Body of pancreas (tissue), 4 donors: Measurements from ENCODE around the gene MAZ.

Experiments used
- CTCF ChIP-seq, 7 experiments: fragments of 450-650 bp in 4 of 7; fragments of 200-600 bp in 3 of 7; sonication (generic) in 3 of 7; IDR thresholded peaks; one replicate each; pipeline ENCODE4 v1.5.1; 2016 to 2019; ENCODE audit warnings: antibody characterized with exemption in 7 of 7
- POLR2A ChIP-seq, 3 donors: fragments of 450-650 bp; IDR thresholded peaks; one replicate each; pipeline ENCODE4 v1.6.1; 2016; ENCODE audit warnings: antibody characterized with exemption in 3 of 3, mild to moderate bottlenecking in 2 of 3

- TF ChIP-seq CTCF (IDR thresholded peaks at IDR 0.05): no peak
- TF ChIP-seq POLR2A (IDR thresholded peaks at IDR 0.05): no peak
These were observed 53.9 kb downstream of the MAZ start for GRCh38 chr16:29860218-29860617.
